GM20431 (cell line): ENCODE results near the gene KIAA1549.

ENCODE experiments used
- in situ Hi-C: fragments of 300-500 bp; cut with MseI, MboI; formaldehyde crosslinking; loops from one replicate; pipeline ENCODE4 v1.15.0; 2020; ENCODE audit warnings: low sequenced_read_pairs; ENCODE audit not compliant: unreplicated experiment

KIAA1549 gene

DNA sequence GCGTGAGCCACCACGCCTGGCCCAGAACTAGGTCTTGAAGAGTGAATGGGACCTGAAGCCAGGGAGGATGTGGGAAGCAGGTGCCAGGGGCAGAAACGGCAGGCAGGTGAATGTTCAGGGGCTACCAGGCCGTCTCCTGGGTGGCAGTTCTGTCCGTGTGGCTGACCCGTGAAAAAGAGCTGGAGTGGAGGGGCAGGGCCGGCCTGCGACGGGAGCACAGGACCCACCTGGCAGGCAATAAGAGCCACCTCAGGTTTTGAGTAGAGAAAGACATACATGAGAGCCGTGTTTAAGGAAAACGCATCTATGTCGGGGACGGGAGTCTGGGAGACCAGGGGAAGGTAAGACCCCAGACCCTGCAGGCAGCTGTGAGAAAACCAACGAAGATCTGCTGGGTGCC lies 112.5 kb downstream of the KIAA1549 start:
- in situ Hi-C loops, result no loop called here

DNA sequence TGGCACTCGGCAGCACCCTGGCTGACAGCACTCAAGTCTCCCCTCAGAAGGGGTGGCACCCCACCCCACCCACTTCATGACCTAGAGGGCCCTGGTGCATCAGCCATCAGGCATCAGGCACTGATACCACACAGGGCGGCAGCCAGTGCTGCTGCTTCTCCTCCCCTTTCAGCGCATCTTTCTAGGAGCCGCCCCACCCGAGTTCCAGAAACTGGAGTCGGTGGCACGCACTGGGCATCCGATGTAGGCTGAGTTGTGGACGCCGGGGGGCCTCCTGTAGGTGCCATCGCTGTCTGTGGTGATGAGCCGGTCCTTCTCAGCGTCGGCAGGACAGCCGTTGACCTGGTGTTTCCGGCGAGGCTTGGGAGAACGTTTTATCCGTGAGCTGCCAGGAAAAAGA lies 113.4 kb downstream of the KIAA1549 start:
- in situ Hi-C loops, result no loop called here

GRCh38 chr7:138866353-138866752 lies 114.8 kb downstream of the KIAA1549 start:
- in situ Hi-C loops, result no loop called here

DNA sequence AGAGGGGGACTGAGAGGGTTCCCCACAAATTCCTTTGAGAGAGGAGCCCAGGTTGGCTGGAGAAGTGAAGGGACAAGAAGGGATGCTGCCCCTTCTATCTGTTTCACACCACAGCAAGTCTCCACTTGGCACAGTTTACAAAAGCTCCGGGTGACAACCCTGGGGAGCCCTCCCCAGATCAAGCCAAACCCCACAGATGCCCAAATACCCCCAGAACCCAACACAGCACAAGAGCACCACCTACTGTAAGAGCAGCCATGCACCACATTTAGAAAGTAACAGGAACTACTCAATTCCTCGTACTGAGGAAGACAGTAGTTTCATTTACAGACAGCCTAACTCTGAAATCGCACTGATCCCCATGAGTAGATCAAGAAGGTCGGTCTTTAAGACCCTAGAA lies 115.3 kb downstream of the KIAA1549 start:
- in situ Hi-C loops, result no loop called here

DNA sequence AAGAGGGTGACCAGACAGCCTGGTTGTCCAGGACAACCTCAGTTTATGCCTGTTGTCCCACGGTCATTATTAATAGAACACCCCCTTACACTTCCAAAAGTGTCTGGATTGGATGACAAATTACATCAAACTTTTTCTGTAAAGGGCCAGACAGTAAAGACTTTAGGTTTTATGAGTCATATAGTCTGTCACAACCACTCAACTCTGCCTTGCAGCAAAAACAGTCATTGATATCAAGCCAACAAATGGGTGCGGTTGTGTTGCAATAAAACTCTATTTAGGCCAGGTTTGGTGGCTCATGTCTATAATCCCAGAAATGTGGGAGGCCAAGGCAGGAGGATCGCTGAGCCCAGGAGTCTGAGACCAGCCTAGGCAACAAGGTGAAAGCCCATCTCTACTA lies 116.5 kb downstream of the KIAA1549 start:
- in situ Hi-C loops, result no loop called here

DNA sequence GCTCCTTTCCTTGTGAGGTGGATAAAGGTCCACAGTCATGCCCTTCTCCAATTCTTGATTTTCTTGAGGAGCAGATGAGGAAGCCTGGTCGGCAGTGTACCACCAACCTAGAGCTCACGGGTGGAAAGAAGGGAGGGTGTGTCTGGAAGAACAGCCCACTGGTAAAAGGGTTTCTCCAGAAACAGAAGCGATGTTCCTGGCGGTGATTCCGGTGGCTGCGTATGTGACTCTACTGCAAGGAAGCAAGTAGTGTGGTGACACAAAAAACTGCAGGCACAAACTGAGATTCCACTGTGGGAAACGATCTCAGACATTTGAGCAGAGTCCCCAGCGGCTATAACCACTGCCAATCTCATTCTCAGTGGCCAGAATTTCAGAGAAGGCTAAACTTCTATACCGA lies 117.3 kb downstream of the KIAA1549 start:
- in situ Hi-C loops, result no loop called here

GRCh38 chr7:138861051-138861450 lies 120.1 kb downstream of the KIAA1549 start:
- in situ Hi-C loops, result no loop called here

- in situ Hi-C loops, result no loop called here
These were observed 123.5 kb downstream of the KIAA1549 start for GRCh38 chr7:138857728-138858127.

DNA sequence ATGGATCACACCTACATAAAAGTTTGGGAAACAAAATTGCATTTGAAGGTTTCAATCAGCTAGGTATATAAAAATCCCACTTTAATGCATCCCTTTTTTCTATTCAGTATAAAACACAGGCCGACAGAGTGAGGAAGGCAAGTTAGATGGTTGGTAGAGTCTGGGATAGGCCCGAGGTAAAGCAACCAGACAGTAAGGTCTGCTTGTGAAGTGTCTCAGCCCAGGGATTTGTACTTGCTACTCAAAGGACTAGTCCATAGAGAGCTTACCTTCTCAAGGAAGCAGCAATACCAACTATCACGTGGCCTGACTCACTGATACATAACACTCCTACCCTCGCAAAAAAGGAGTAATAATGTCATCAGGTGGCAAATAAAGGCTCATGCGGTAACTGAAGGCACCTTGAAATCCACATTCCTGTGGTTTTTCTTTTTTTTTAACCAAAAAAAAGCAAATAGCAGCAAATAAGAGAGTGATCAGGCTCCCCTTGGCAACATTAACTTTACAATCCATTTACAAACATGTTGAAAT lies 127.0 kb downstream of the KIAA1549 start:
- in situ Hi-C loops, result no loop called here

DNA sequence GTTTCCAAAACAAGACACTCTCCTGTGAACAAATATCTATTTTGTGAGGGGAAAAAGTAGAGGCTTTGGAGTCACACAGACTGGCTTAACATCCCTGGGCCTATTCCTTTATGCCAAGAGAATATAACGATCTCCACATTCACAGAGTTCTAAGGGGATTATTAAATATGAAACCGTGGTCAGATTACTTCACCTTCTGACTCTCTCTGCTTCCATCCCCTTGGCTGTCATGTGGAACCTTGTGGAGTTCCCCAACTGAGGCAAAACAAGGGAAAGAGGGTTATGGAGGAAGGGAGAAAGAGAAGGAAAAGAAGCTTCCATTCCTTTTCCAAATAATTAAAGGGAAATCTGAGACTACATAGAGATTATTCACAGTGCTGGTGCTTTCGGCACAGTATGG lies 127.7 kb downstream of the KIAA1549 start:
- in situ Hi-C loops, result no loop called here

DNA sequence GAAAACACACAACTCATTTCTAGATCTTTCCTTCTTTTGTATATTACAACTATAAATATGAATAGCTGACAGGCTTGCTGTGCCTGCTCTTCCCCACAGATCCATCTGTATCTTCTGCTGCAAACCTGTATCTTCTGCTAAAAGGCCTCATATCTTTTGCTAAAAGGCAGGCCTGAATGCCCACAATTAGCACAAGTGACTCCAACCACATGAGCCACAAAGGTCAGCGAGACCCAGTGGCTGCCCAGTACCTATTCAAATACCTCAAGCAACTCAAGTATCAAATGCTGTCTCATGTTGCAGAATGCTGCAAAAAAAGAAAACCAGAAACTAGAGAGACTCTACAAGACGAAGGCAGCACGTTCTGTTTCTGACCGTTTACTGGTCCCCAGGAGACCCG lies 128.7 kb downstream of the KIAA1549 start:
- in situ Hi-C loops, result no loop called here

GRCh38 chr7:138849701-138850100 lies 131.5 kb downstream of the KIAA1549 start:
- in situ Hi-C loops, result no loop called here

GRCh38 chr7:138848056-138848980 lies 132.9 kb downstream of the KIAA1549 start:
- in situ Hi-C loops, result no loop called here

DNA sequence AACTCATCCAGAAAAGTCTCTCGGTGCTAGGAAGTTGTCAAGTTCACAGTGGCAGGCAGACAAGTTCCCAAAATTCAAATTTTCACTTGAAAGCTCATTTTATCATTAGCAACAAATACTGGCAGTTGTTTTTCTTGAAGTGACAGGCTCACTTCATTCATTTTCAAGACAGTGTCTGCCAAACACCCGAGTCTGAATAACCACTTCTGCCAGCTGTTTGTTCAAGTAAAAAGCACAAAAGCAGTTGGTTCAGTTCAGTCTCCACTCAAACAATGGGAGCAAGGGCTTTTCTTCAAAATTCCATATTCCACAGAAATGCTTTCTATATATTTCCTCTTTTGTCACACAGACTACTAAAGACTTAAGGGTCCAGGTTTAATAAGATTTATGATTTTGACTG lies 135.5 kb downstream of the KIAA1549 start:
- in situ Hi-C loops, result no loop called here

DNA sequence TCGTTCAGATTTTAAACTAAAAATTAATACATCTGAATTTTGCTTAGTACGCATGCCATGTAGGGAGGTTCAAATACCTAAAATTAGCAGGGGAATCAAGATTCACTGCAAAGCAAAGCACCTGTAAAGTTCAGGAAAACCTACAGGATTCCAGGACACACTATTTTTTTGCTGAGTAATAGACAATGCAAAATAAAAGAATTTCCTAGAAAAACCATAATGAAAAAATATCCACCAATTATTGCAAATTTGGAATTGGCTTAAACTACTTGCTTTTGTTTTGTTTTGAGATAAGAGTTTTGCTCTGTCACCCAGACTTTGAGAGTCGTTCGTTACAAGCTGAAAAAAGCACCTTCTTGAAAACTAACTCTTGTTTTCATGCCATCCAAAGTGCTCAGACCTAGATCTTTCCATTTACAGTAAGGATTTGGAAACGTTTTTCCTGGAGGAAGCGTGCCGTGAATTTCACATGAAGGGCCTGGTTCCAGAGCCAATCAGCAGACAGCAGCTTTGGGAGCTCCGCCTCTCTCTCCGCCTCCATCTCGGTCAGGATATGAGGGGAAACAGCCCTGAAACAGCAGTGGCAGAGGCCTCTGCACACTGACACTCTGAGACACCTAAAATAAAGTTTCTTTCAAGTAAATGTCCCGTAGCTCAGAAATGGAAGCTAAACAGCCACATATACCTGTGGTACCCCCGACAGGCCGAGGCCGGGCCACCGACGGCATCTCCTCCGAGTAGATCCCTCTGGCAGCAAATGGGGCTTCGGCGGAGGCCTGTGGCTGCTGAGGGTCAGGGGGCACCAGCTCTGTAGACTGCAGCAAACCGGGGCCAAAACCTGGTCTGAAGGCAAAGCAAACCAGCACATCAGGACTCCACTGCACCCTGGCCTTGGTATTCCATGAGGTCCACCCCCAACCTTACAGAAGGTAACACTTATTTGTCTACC lies 137.3 kb downstream of the KIAA1549 start:
- in situ Hi-C loops, result no loop called here

GRCh38 chr7:138842111-138842510 lies 139.1 kb downstream of the KIAA1549 start:
- in situ Hi-C loops, result no loop called here

DNA sequence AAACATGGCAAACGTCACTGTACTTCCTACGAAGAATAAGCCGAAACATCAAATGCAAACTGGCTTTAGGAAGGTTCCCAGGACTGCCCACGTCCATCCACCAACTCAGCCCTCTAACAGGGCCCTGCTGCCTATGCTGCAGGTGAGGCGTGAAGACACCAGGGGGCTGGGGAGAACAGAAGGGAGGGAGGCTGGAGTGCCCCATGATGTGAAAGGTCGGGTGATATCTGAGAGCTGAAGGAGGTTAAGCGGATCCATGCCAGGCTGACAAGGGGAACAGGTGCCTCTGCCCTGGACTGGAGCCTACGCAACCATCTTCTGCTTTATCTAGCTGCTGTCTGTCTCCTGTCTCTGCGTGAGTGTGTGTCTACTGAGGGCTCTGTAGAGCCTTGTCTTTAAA lies 143.0 kb downstream of the KIAA1549 start:
- in situ Hi-C loops, result no loop called here

DNA sequence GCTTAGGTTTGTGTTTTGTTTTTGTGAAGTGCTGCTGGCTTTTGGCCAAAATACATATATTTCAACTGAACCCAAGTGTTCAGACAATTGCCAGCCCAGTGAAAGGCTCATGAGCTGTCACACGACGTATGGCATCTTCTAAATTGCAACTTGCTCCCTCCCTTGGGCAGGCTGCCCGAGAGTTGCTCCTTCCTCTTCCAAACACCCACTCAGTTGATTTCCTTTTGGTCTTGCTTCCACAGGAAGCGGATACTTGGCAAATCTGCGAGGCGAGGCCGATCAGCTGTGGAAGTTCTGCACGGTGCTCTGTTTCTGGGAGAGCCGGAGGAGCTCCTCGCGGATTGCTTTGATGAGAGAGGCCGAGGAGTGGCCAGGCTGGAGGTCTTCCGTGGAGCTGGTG lies 143.6 kb downstream of the KIAA1549 start:
- in situ Hi-C loops, result no loop called here

- in situ Hi-C loops, result no loop called here
These were observed 146.1 kb downstream of the KIAA1549 start for GRCh38 chr7:138835087-138835486.

DNA sequence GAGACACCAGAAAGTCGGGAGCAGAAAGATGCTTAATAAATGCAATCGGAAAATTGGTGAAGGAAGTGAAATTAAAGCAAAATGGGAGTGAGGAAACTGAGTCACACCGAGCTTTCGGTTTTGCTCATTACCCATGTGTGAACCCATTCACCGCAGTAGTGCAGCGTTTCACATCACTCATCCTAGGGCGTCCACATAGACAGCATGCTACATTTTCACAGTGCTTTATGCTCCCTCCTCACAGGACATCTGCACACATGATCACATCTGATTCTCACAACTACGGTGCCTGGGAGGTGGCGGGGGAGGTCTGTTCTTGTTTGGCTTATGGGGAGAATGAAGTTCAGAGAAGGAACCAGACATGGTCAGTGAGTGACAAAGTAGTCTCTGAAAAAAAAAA lies 146.6 kb downstream of the KIAA1549 start:
- in situ Hi-C loops, result no loop called here

DNA sequence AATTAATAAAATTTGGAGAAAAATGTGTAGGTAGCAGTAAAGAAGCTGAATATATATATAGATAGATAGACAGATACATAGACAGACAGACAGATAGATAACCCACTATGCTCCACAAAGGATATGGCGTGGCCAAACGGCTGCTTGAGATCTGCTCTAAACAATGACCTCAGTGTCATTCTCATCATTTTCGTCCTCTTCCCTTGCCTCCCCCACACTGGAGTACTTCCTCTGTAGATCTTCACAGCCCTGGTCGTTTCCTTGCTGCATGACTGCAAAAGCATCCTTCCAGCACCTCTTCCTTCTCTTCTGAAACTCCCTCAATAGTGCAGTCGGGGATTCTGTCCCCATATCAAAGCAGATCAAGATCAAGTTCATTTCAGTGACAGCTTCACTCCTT lies 147.6 kb downstream of the KIAA1549 start:
- in situ Hi-C loops, result no loop called here
